SK-N-SH treated with all-trans-retinoic acid at 6 μM for 48 hours (cell line): ENCODE data around the gene TOR1A.

Experiments used
- ARNTL ChIP-seq: fragments of 450-650 bp; formaldehyde crosslinking; IDR thresholded peaks from 2 replicates; pipeline ENCODE4 v1.5.0; 2020; ENCODE audit warnings: low read depth, mild to moderate bottlenecking, moderate library complexity, borderline replicate concordance
- ESRRG ChIP-seq: fragments of 250-450 bp; sonication (Bioruptor Pico); IDR thresholded peaks from 2 replicates; pipeline ENCODE4 v1.6.1; 2021; ENCODE audit warnings: mild to moderate bottlenecking
- ISL1 ChIP-seq: fragments of 250-450 bp; sonication (Bioruptor Pico); IDR thresholded peaks from 2 replicates; pipeline ENCODE4 v2.1.2; 2022; ENCODE audit warnings: mild to moderate bottlenecking, moderate library complexity
- RARB ChIP-seq: fragments of 250-450 bp; sonication (Bioruptor Pico); IDR thresholded peaks from 2 replicates; pipeline ENCODE4 v1.8.0; 2021; ENCODE audit warnings: mild to moderate bottlenecking, moderate library complexity
- SNAI2 ChIP-seq: fragments of 250-450 bp; sonication (Bioruptor Pico); IDR thresholded peaks from 2 replicates; pipeline ENCODE4 v1.5.0; 2020; ENCODE audit warnings: mild to moderate bottlenecking, moderate library complexity
- TSHZ2 ChIP-seq: fragments of 250-450 bp; sonication (Bioruptor Pico); IDR thresholded peaks from 2 replicates; pipeline ENCODE4 v1.5.0; 2020; ENCODE audit warnings: mild to moderate bottlenecking, moderate library complexity
- ZC3H10 ChIP-seq: fragments of 250-450 bp; sonication (Bioruptor Pico); IDR thresholded peaks from 2 replicates; pipeline ENCODE4 v1.5.1; 2021; ENCODE audit warnings: mild to moderate bottlenecking, moderate library complexity
- ZFP3 ChIP-seq: fragments of 250-450 bp; sonication (Bioruptor Pico); IDR thresholded peaks from 2 replicates; pipeline ENCODE4 v1.5.0; 2020; ENCODE audit warnings: mild to moderate bottlenecking, moderate library complexity
- ZNF565 ChIP-seq: fragments of 450-650 bp; formaldehyde crosslinking; conservative IDR thresholded peaks from 2 replicates; pipeline ENCODE4 v1.5.0; 2020; ENCODE audit warnings: low read depth, mild to moderate bottlenecking, moderate library complexity
- ZNF70 ChIP-seq: fragments of 450-650 bp; formaldehyde crosslinking; IDR thresholded peaks from 2 replicates; pipeline ENCODE4 v1.5.0; 2020; ENCODE audit warnings: mild to moderate bottlenecking, moderate library complexity
- ZNF8 ChIP-seq: fragments of 450-650 bp; formaldehyde crosslinking; IDR thresholded peaks from 2 replicates; pipeline ENCODE4 v1.5.0; 2020; ENCODE audit warnings: mild to moderate bottlenecking, moderate library complexity
- TF ChIP-seq, protein P1 (sequence below): fragments of 250-450 bp; sonication (Bioruptor Pico); IDR thresholded peaks from 2 replicates; pipeline ENCODE4 v1.5.1; 2020; ENCODE audit warnings: low read depth, mild to moderate bottlenecking, moderate library complexity
- TF ChIP-seq, protein P2 (sequence below): fragments of 250-450 bp; sonication (Bioruptor Pico); IDR thresholded peaks from 2 replicates; pipeline ENCODE4 v1.5.1; 2021; ENCODE audit warnings: mild to moderate bottlenecking, moderate library complexity

DNA sequence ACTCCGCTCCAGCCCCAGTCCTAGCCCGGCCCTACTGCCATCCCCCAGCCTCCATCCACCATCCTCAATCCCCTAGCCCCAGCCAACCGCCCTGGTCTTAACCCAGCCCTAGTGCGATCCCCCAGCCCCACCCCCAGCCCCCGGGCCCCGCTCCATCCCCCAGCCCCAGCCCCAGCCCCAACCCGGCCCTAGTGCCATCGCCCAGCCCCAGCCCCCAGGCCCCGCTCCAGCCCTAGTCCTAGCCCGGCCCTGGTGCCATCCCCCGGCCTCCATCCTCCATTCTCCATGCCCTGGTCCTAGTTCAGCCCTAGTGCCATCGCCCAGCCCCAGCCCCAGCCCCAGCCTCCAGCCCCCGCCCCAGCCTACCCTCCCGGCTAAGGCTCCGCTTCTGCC lies 398 bp downstream of the TOR1A start:
- TF ChIP-seq, protein P1, sequence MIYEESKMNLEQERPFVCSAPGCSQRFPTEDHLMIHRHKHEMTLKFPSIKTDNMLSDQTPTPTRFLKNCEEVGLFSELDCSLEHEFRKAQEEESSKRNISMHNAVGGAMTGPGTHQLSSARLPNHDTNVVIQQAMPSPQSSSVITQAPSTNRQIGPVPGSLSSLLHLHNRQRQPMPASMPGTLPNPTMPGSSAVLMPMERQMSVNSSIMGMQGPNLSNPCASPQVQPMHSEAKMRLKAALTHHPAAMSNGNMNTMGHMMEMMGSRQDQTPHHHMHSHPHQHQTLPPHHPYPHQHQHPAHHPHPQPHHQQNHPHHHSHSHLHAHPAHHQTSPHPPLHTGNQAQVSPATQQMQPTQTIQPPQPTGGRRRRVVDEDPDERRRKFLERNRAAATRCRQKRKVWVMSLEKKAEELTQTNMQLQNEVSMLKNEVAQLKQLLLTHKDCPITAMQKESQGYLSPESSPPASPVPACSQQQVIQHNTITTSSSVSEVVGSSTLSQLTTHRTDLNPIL (CRISPR knock-in tag) = no peak
- TF ChIP-seq ARNTL (no peak), RARB (CRISPR knock-in tag) (no peak), ZFP3 (no peak), ZC3H10 (CRISPR knock-in tag) (no peak), TSHZ2 (CRISPR knock-in tag) (no peak), ZNF70 (no peak), ESRRG (CRISPR knock-in tag) (no peak), SNAI2 (no peak), ISL1 (CRISPR knock-in tag) (no peak), ZNF8 (CRISPR knock-in tag) (no peak), ZNF565 (no peak)
- TF ChIP-seq, protein P2, sequence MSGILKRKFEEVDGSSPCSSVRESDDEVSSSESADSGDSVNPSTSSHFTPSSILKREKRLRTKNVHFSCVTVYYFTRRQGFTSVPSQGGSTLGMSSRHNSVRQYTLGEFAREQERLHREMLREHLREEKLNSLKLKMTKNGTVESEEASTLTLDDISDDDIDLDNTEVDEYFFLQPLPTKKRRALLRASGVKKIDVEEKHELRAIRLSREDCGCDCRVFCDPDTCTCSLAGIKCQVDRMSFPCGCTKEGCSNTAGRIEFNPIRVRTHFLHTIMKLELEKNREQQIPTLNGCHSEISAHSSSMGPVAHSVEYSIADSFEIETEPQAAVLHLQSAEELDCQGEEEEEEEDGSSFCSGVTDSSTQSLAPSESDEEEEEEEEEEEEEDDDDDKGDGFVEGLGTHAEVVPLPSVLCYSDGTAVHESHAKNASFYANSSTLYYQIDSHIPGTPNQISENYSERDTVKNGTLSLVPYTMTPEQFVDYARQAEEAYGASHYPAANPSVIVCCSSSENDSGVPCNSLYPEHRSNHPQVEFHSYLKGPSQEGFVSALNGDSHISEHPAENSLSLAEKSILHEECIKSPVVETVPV (CRISPR knock-in tag) = no peak
